Stimulated activated CD4-positive, alpha-beta T cell treated with anti-CD3 and anti-CD28 coated beads, Interleukin-2, amount 100 ng/mL, for 4 hours (primary cell): ENCODE measurements around the gene PCDHGA6.
A peak's percentile ranks its signal among the peaks of the same experiment; 100 is the strongest.
"Not testable (repeated sequence)": the region's sequence is repeated elsewhere in the genome, so short reads cannot be mapped to it uniquely, and the experiment has no call there.

Experiments
- DNase-seq: peaks from one replicate; pipeline ENCODE4 v3.0.0-alpha.2; 2020; ENCODE audit warnings: low read depth

PCDHGA6 gene

GRCh38 chr5:141373673-141374317 lies at the start of gene PCDHGA6:
TSS of gene PCDHGA6 (plus strand) at chr5:141373891. CDS start at chr5:141374084, 193 bp downstream.
- DNase-seq, result no peak

- DNase-seq, result peak; percentile 52
These were observed 47.4 kb upstream of the PCDHGA6 start for GRCh38 chr5:141326088-141326854.

DNA sequence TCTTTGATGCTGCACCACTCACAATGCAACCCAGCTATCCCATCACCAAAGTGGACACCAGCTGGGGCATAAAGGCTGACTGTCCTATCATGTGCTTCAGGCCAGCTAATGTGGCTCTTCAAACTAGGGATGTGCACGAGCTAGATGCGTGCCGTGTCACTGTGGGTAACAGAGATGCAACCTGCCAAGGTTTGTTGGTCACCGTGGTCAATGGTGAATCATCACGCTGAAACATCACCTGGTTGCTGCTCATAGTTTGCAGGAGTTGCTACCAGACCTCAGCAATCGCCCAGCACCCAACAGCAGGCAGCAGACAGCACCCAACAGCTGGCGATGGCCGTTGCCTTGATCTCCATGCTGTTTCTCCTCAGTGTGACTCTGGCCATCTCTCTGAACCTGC lies 45.5 kb upstream of the PCDHGA6 start:
- DNase-seq, result no peak

GRCh38 chr5:141330299-141331080 lies 43.2 kb upstream of the PCDHGA6 start, which contains the start of gene PCDHGA1:
TSS of gene PCDHGA1 (plus strand) at chr5:141330514.
- DNase-seq, result no peak

- not testable (repeated sequence) for DNase-seq
These were observed 41.1 kb upstream of the PCDHGA6 start for GRCh38 chr5:141332571-141332970.

DNA sequence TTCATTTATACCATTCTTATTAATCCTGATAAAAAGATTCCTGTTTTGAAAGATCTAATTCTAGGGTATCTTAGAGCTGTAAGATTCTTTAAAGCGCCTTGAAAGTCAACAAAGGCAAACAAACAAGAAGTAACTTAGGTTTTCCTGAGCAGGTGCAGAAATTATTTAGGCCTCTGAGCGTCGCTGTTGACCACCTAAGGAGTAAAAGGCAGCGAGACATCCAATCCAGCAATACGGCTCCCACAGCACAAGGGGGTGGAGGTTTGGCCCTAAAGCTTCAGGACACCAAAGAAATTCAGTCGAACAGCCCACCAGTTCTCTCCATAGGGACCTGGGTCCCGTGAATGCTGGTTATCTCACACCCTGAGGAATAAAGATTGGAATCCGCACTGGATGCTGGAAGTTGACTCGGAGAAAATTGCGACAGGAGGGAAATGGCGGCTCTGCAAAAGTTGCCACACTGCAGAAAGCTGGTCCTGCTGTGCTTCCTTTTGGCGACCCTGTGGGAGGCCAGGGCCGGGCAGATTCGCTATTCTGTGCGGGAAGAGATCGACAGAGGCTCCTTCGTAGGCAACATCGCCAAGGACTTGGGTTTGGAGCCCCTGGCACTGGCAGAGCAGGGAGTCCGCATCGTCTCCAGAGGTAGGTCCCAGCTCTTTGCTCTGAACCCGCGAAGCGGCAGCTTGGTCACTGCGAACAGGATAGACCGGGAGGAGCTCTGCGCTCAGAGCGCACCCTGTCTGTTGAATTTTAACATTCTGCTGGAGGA lies 35.0 kb upstream of the PCDHGA6 start, which contains the start of gene PCDHGA2:
PCDHGA2 (plus strand) TSS at position 223 of the 769 bp plus-strand sequence.
- no peak for DNase-seq

DNA sequence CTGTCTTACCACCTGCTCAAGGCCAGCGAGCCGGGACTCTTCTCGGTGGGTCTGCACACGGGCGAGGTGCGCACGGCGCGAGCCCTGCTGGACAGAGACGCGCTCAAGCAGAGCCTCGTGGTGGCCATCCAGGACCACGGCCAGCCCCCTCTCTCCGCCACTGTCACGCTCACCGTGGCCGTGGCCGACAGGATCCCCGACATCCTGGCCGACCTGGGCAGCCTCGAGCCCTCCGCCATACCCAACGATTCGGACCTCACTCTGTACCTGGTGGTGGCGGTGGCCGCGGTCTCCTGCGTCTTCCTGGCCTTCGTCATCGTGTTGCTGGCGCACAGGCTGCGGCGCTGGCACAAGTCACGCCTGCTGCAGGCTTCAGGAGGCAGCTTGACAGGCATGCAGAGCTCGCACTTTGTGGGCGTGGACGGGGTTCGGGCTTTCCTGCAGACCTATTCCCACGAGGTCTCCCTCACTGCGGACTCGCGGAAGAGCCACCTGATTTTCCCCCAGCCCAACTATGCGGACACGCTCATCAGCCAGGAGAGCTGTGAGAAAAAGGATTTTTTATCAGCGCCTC lies 32.8 kb upstream of the PCDHGA6 start:
- DNase-seq, result not testable (repeated sequence)

DNA sequence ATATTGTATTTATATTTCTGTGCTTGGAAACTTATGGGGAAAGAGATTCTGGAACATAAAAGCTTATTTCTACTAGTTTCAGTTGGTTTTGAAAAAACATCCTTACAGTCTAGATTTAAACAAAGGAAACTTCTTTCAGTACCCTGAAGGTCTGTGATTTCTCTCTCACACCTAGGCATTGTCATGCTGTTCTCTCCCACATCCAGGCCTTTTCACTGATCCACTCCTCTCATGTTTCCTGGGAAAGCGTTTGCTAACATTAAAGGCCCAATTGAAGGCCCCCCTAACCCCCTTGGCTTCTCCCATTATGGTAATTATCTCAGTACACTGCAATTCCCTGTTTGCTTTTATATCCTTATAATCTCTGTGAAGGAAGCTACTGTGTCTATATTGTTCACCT lies 30.9 kb upstream of the PCDHGA6 start:
- DNase-seq, result no peak

GRCh38 chr5:141343242-141343952 lies 30.3 kb upstream of the PCDHGA6 start, which contains the start of gene PCDHGA3:
TSS of gene PCDHGA3 (plus strand) at chr5:141343829. CDS start at chr5:141344034, 205 bp downstream.
- DNase-seq, result no peak

GRCh38 chr5:141343953-141344463 lies 29.7 kb upstream of the PCDHGA6 start:
- no peak for DNase-seq

DNA sequence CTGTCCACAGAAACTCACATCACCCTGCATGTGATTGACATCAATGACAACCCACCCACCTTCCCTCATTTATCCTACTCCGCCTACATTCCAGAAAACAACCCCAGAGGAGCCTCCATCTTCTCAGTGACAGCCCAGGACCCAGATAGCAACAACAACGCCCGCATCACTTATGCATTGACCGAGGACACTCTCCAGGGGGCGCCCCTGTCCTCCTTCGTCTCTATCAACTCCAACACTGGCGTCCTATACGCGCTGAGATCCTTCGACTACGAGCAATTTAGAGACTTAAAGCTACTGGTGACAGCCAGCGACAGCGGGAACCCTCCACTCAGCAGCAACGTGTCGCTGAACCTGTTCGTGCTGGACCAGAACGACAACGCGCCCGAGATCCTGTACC lies 28.4 kb upstream of the PCDHGA6 start:
- no peak for DNase-seq

DNA sequence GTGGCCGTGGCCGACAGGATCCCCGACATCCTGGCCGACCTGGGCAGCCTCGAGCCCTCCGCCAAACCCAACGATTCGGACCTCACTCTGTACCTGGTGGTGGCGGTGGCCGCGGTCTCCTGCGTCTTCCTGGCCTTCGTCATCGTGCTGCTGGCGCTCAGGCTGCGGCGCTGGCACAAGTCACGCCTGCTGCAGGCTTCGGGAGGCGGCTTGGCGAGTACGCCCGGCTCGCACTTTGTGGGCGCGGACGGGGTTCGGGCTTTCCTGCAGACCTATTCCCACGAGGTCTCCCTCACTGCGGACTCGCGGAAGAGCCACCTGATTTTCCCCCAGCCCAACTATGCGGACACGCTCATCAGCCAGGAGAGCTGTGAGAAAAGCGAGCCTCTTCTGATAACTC lies 27.7 kb upstream of the PCDHGA6 start:
- not testable (repeated sequence) for DNase-seq

GRCh38 chr5:141349917-141350619 lies 23.6 kb upstream of the PCDHGA6 start, which contains the start of gene PCDHGB1:
TSS of gene PCDHGB1 (plus strand) at chr5:141350099. CDS start at chr5:141350261, 162 bp downstream.
- DNase-seq, result no peak

DNA sequence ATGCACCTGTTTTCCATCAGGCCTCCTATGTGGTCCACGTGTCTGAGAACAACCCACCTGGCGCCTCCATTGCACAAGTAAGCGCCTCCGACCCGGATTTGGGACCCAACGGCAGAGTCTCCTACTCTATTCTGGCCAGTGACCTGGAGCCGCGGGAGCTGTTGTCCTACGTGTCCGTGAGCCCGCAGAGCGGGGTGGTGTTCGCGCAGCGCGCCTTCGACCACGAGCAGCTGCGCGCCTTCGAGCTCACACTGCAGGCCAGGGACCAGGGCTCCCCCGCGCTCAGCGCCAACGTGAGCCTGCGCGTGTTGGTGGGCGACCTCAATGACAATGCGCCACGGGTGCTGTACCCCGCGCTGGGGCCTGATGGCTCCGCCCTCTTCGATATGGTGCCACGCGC lies 22.1 kb upstream of the PCDHGA6 start:
- no peak for DNase-seq

GRCh38 chr5:141354900-141355469 lies 18.7 kb upstream of the PCDHGA6 start, which contains the start of gene PCDHGA4:
TSS of gene PCDHGA4 (plus strand) at chr5:141355021. CDS start at chr5:141355108, 87 bp downstream.
- DNase-seq, result no peak

DNA sequence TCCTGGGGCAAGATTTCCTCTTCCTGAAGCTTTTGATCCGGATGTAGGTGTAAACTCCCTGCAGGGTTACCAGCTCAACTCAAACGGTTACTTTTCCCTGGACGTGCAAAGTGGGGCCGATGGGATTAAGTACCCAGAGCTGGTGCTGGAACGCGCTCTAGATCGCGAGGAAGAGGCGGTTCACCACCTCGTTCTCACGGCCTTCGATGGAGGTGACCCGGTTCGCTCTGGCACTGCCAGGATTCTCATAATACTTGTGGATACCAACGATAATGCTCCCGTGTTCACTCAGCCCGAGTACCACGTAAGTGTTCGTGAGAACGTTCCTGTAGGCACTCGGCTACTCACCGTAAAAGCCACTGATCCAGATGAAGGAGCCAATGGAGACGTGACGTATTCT lies 18.1 kb upstream of the PCDHGA6 start:
- no peak for DNase-seq

DNA sequence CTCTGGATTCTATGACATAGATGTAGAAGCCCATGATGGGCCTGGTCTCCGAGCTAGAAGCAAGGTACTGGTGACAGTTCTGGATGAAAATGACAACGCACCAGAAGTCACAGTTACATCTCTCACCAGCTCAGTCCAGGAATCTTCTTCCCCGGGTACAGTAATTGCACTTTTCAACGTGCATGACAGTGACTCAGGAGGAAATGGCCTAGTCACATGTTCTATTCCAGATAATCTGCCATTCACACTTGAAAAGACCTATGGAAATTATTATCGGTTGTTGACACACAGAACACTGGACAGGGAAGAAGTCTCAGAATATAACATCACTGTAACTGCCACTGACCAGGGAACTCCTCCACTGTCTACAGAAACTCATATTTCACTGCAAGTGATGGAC lies 17.6 kb upstream of the PCDHGA6 start:
- DNase-seq, result no peak

DNA sequence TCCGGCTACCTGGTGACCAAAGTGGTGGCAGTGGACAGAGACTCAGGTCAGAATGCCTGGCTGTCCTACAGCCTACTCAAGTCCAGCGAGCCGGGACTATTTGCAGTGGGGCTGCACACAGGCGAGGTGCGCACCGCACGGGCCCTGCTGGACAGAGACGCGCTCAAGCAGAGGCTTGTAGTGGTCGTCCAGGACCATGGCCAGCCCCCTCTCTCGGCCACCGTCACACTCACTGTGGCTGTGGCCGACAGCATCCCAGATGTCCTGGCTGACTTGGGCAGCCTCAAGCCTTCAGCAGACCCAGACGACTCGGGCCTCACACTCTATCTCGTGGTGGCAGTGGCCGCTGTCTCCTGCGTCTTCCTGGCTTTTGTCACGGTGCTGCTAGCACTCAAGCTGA lies 16.7 kb upstream of the PCDHGA6 start:
- no peak for DNase-seq

DNA sequence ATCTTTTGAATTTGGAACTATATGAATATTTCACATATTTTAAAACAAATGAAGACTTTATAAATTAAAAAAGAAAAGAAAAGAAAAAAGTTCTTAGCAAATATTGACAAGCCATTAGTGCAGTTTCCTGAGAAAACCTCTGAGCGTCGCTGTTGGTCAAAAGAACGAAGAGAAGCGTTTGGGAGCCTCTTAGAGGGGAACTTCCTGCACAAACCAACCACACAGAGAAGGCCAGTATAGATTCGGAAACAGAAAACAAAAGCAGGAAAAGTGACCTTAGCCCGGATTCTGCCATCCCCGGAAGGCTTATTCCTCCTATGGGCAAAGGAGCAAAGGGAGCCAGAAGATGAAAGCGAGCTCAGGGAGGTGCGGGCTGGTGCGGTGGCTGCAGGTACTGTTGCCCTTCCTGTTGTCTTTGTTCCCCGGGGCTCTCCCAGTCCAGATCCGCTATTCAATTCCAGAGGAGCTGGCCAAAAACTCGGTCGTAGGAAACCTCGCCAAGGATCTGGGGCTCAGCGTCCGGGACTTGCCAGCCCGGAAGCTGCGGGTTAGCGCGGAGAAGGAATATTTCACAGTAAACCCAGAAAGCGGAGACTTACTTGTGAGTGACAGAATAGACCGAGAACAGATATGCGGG lies 13.8 kb upstream of the PCDHGA6 start, which contains the start of gene PCDHGB2:
PCDHGB2 (plus strand) TSS at position 205 of the 637 bp plus-strand sequence; CDS start at position 347, 142 bp downstream.
- no peak for DNase-seq
